ENCODE measurements around the gene CPEB4. TPM values are rescaled to one million over a fixed set of nuclear protein-coding genes. Genes with fewer than 3 reads are reported as not detected.

CPEB4 gene
- total RNA-seq, 2 experiments from 2014 or later: 12.2 to 12.3 TPM

GRCh38 chr5:173989432-173990082 lies 101.4 kb downstream of the CPEB4 start:
- ChIA-PET CTCF (no interaction called here), POLR2A (no interaction called here)

GRCh38 chr5:173997331-173997730 lies 109.2 kb downstream of the CPEB4 start:
- ChIA-PET CTCF (no interaction called here), POLR2A (no interaction called here)

- CTCF ChIA-PET: no interaction called here
Observed at GRCh38 chr5:173998531-173998930, 110.4 kb downstream of the CPEB4 start.

GRCh38 chr5:174000076-174000475 lies 111.9 kb downstream of the CPEB4 start:
- ChIA-PET POLR2A (no interaction called here), CTCF (no interaction called here)

More at GRCh38 chr5:173998531-173998930, 110.4 kb downstream of the CPEB4 start:
- POLR2A ChIA-PET: no interaction called here

DNA sequence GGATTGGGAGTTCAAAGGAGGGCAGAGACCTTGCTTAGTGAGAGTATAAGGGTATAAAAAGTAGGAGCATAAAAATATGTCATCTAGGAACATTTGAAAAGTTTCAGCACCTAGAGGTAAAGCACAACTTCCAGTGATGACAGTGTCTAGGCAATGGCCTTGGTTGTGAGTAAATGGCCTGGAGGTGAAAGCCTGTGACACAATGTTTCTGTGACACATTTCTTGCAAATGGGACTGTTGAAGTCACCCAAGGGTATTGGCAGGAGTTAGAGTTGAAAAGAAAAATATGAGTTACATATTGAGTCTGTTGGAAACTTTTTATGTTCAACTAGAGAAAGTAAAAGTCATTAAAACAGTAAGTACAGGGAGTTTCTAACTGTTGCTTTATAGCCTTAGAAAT lies 115.6 kb downstream of the CPEB4 start:
- CTCF ChIA-PET: no interaction called here
- POLR2A ChIA-PET: no interaction called here

- CTCF ChIA-PET: no interaction called here
Observed at GRCh38 chr5:174008922-174009321, 120.8 kb downstream of the CPEB4 start.

DNA sequence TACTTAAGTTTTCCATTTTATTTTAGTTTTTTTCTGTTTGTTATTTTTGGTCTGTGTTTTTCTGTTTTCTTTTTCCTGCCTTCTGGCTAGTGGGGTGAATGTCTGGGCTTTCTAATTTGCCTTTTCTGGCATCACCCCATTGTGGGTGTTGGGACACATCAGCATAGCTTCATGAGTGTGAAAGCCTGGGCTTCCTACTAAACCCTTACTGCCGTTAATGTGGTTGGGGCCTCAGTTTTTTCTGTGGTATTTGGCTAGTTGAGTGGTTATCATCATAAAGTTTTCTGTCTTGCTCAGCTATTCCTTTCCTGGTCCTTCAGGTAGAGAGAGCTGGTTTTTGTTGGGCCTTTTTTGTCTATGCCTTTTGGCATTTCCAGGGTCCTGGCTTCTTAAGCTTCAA lies 122.2 kb downstream of the CPEB4 start:
- CTCF ChIA-PET: no interaction called here

More at GRCh38 chr5:174008922-174009321, 120.8 kb downstream of the CPEB4 start:
- POLR2A ChIA-PET: no interaction called here

DNA sequence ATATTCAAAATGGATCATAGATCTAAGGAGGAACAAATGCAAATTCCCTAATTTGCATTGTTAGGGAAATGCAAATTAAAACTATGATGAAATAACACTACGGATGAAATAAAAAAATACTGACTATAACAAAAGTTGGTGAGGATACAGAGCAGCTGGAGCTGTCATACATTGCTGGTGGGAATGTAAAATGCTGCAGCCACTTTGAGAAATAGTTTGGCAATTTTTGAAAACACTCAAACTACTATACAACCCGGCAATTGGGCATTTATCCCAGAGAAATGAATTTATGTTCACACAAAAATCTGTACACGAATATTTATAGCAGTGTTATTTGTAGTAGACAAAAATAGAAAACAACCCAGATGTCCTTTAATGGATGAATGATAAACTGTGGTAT lies 123.3 kb downstream of the CPEB4 start:
- ChIA-PET POLR2A (no interaction called here), CTCF (no interaction called here)

More for the DNA sequence above, 122.2 kb downstream of the CPEB4 start:
- POLR2A ChIA-PET: no interaction called here

Other genes with a start within 250 kb of the CPEB4 start
- gene C5orf47, start 100.8 kb downstream of the CPEB4 start, total RNA-seq: not detected
- not detected for gene NSG2, start 157.4 kb downstream of the CPEB4 start, total RNA-seq

Data from activated CD8-positive, alpha-beta memory T cell treated with anti-CD3 and anti-CD28 coated beads for 36 hours (primary cell).